LNCaP clone FGC (cell line): ENCODE data around the gene MTUS2.

Experiments
- DNase-seq: peaks from one replicate; pipeline ENCODE4 v3.0.0-alpha.2; 2011; ENCODE audit warnings: low read depth
- H3K4me3 ChIP-seq: 2 replicates; pipeline ENCODE4 v1.5.1; 2011; ENCODE audit warnings: mild to moderate bottlenecking, low read depth, low read length, control low read depth
- TF ChIP-seq, protein P1 (sequence below): IDR thresholded peaks from 2 replicates; pipeline ENCODE4 v1.5.1; 2012; ENCODE audit warnings: mild to moderate bottlenecking; ENCODE audit not compliant: control insufficient read depth, insufficient read depth; ENCODE audit errors: extremely low read depth

MTUS2 gene

DNA sequence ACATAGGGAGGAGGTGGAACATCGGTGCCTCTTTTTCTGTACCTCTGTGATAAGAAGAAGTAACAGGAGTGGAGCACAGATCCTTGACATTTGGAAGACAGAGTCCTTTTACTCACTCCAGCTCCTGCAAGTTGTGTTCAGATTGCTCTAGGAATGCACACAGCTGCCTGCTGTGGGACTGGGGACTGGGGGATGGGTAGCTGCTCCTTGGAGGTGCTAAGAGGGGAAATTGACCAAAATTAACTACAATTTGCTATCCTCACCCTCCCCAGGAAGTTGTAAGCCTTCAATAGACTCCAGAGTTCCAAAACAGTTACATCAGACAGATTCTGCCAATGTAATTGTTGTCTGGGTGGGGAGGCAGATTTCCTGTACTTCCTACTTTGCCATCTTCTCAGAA, 317.9 kb downstream of the MTUS2 start:
- no peak for DNase-seq
- TF ChIP-seq, protein P1, sequence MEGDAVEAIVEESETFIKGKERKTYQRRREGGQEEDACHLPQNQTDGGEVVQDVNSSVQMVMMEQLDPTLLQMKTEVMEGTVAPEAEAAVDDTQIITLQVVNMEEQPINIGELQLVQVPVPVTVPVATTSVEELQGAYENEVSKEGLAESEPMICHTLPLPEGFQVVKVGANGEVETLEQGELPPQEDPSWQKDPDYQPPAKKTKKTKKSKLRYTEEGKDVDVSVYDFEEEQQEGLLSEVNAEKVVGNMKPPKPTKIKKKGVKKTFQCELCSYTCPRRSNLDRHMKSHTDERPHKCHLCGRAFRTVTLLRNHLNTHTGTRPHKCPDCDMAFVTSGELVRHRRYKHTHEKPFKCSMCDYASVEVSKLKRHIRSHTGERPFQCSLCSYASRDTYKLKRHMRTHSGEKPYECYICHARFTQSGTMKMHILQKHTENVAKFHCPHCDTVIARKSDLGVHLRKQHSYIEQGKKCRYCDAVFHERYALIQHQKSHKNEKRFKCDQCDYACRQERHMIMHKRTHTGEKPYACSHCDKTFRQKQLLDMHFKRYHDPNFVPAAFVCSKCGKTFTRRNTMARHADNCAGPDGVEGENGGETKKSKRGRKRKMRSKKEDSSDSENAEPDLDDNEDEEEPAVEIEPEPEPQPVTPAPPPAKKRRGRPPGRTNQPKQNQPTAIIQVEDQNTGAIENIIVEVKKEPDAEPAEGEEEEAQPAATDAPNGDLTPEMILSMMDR = no peak
- H3K4me3 ChIP-seq = no peak overlapping the region

DNA sequence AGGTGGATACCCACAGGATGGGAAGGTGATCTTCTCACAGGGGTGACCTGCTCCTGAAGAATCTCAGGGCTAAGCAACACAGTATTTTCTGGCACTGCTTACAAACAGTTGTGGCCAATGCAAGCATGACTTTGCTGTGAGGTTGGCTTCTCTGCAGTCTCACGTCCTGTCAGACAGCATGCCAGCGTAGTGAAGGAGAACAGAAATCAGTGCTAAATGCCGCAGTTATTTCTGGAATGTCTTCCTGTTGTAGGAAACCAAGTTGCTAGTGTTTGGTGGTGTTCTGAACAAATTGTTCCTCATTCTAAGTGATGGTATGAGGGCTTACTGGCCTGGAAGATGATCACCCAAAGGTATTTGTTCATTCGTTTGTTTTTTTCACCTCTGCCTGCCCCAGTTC, 320.1 kb downstream of the MTUS2 start:
- no peak overlapping the region for H3K4me3 ChIP-seq
- TF ChIP-seq, protein P1 = no peak
- no peak for DNase-seq

DNA sequence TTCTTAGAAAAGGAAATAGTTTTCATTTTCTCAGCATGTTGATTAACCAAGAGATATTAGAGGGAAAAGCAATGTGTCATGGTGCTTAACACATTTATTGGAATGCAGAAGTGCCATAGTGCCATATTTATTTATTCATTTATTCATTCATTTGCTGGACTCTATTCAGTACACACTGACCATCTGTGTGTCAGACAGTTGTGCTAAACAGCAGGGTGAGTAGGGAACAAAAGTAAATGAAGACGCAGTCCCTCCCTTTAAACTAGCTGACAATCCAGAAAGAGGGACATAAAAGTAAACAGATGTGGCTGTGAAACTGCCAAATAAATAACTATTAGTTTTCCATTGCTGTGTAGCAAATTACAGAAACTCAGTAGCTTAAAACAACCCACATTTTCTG, 323.7 kb downstream of the MTUS2 start:
- no peak overlapping the region for H3K4me3 ChIP-seq
- TF ChIP-seq, protein P1 = no peak
- DNase-seq = no peak

DNA sequence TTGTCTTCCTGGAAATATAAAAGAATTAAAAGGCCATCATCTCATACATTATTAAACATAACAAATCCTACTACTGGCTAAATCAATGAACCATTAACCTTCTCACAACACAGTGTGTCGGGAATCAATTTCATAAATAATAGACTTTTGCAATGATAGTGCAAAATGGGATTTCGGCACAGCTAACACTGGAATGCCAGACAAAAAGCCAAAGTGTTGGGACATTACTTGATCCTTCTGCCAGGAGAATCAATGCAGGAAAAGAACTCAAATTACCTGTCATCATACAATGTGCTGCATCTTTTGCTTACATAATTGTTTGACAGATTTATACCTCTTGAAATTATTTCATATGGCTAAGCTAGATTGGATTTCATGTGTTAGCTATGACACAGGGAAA, 334.3 kb downstream of the MTUS2 start:
- TF ChIP-seq, protein P1 = no peak
- DNase-seq = no peak
- no peak overlapping the region for H3K4me3 ChIP-seq

DNA sequence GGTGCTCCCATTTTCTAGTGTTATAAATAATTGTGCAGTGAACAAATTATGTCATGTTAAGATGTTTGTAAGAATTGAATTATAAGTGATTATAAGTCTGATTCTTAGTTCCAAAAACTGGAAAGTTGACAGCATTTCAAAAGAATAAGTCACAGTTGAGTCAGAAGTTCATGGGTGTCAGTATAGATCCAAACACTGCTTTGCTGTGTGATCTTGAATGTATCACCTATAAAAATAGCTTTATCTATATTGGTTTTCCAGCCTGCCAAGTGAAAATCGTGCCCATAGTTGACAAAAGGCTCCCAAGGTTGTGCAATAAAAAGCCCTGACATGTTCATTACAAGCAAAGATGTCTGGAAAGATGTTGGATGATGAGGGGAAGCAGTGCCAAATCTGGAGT, 336.0 kb downstream of the MTUS2 start:
- H3K4me3 ChIP-seq = no peak overlapping the region
- DNase-seq = no peak
- TF ChIP-seq, protein P1 = no peak

DNA sequence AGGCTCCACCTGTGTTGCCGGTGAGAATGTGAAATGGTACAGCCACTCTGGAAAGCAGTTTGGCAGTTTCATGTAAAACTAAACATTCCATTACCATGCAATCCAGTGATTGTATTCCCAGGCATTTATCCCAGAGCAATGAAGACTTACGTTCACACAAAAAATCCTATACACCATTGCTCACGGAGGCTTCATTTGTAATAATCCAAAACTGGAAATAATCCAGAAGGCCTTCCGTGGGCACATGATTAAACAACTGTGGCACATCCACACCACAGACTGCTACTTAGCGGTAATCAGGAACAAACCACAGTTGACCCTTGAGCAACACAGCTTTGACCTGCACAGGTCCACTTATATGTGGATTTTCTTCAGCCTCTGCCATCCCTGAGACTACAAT, 339.7 kb downstream of the MTUS2 start:
- TF ChIP-seq, protein P1 = no peak
- no peak for DNase-seq
- no peak overlapping the region for H3K4me3 ChIP-seq

DNA sequence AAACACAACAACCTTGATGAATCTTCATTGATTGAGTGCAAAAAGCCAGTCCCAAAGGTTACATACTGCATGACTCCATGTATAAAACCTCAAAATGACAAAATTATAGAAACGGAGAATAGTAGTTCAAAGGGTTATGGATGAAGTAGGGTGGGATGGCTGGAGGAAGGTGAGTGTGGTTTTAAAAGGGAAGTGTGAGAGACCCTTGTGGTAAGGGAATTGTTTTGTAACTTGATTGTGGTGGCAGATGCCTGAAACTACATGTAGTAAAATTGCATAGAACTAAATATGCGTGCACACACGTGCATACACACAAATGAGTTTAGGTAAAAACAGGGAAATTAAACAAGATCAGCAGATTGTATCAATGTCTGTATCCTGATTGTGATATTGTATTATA, 340.7 kb downstream of the MTUS2 start:
- DNase-seq = no peak
- TF ChIP-seq, protein P1 = no peak
- no peak overlapping the region for H3K4me3 ChIP-seq
